Thoracic aorta (tissue), 2 donors: ENCODE results near the gene MALRD1. TPM values are rescaled to one million over a fixed set of nuclear protein-coding genes. Genes with fewer than 3 reads are reported as not detected.

Source experiments
- ATAC-seq: fragments of 150-250 bp; one replicate; pipeline ENCODE4 v1.8.0; 2017; ENCODE audit warnings: low read depth; ENCODE audit not compliant: insufficient number of reproducible peaks, low FRiP score
- DNase-seq: peaks from one replicate; pipeline ENCODE4 v3.0.0-alpha.2; 2020; ENCODE audit warnings: low spot score
- H3K27ac ChIP-seq, 2 donors: fragments of 200-600 bp; sonication (generic); 1 replicate in 1 of 2; 2 replicates in 1 of 2; pipeline ENCODE4 v1.5.1; 2016; ENCODE audit warnings: mild to moderate bottlenecking in 2 of 2, moderate library complexity in 2 of 2
- H3K27me3 ChIP-seq: fragments of 200-600 bp; sonication (generic); replicated peaks from 2 replicates; pipeline ENCODE4 v1.6.0; 2016; ENCODE audit warnings: mild to moderate bottlenecking; ENCODE audit not compliant: insufficient read depth
- H3K36me3 ChIP-seq: fragments of 200-600 bp; sonication (generic); one replicate; pipeline ENCODE4 v1.5.1; 2016
- H3K4me1 ChIP-seq, 2 donors: fragments of 200-600 bp; sonication (generic); 1 replicate in 1 of 2; 2 replicates in 1 of 2; pipeline versions ENCODE4 v1.5.1 to v1.6.0; 2016; ENCODE audit warnings: low read depth in 2 of 2, mild to moderate bottlenecking in 1 of 2; ENCODE audit not compliant: control insufficient read depth in 1 of 2
- H3K4me3 ChIP-seq: fragments of 200-600 bp; sonication (generic); 2 replicates; pipeline ENCODE4 v1.5.1; 2016; ENCODE audit warnings: mild to moderate bottlenecking
- H3K9me3 ChIP-seq: fragments of 200-600 bp; sonication (generic); 2 replicates; pipeline ENCODE4 v1.5.1; 2016
- CTCF ChIP-seq: fragments of 200-600 bp; sonication (generic); IDR thresholded peaks from one replicate; pipeline ENCODE4 v1.5.1; 2019; ENCODE audit warnings: antibody characterized with exemption
- total RNA-seq, 2 donors: library from RNA; depleted of rRNA; stranded (reverse); fragments of >200 nt; gene quantifications; one replicate each; pipeline versions ENCODE4 v1.1.0 to v1.2.3, GENCODE V29; 2016

Gene MALRD1
- total RNA-seq, 2 donors from 2014 or later: 0.92 to 5.3 TPM

GRCh38 chr10:19302117-19302516 lies 253.5 kb downstream of the MALRD1 start:
- no peak overlapping the region for H3K27ac ChIP-seq
- no peaks in the 10 kb centered on the region for H3K9me3 ChIP-seq

GRCh38 chr10:19310066-19310465 lies 261.5 kb downstream of the MALRD1 start:
- H3K36me3 ChIP-seq: no peaks in the 10 kb centered on the region
- no peak for ATAC-seq
- no peaks in the 10 kb centered on the region for H3K27me3 ChIP-seq
- H3K27ac ChIP-seq: no peak overlapping the region
- no peak overlapping the region for H3K4me3 ChIP-seq
- DNase-seq: no peak
- no peaks in the 10 kb centered on the region for H3K4me1 ChIP-seq
- no peak for TF ChIP-seq CTCF
- H3K9me3 ChIP-seq: no peaks in the 10 kb centered on the region

More at GRCh38 chr10:19302117-19302516, 253.5 kb downstream of the MALRD1 start:
- Histone ChIP-seq H3K27me3 (no peaks in the 10 kb centered on the region), H3K4me1 (no peaks in the 10 kb centered on the region), H3K36me3 (no peaks in the 10 kb centered on the region), H3K4me3 (no peak overlapping the region)
- TF ChIP-seq CTCF: no peak
- ATAC-seq: no peak
- no peak for DNase-seq

GRCh38 chr10:19316204-19316870 lies 267.7 kb downstream of the MALRD1 start:
- TF ChIP-seq CTCF: no peak
- Histone ChIP-seq H3K4me3 (no peak overlapping the region), H3K36me3 (no peaks in the 10 kb centered on the region), H3K27ac (no peak overlapping the region), H3K27me3 (no peaks in the 10 kb centered on the region), H3K4me1 (no peaks in the 10 kb centered on the region), H3K9me3 (no peaks in the 10 kb centered on the region)
- DNase-seq (no peak), ATAC-seq (no peak)

GRCh38 chr10:19317952-19318351 lies 269.4 kb downstream of the MALRD1 start:
- DNase-seq (no peak), ATAC-seq (no peak)
- Histone ChIP-seq H3K4me1 (no peaks in the 10 kb centered on the region), H3K27ac (no peak overlapping the region), H3K9me3 (no peaks in the 10 kb centered on the region), H3K4me3 (no peak overlapping the region), H3K27me3 (no peaks in the 10 kb centered on the region), H3K36me3 (no peaks in the 10 kb centered on the region)
- no peak for TF ChIP-seq CTCF

- no peaks in the 10 kb centered on the region for H3K9me3 ChIP-seq
- H3K27ac ChIP-seq: no peak overlapping the region
- H3K36me3 ChIP-seq: no peaks in the 10 kb centered on the region
- no peak overlapping the region for H3K4me3 ChIP-seq
- no peak for ATAC-seq
- no peaks in the 10 kb centered on the region for H3K4me1 ChIP-seq
- no peaks in the 10 kb centered on the region for H3K27me3 ChIP-seq
- no peak for TF ChIP-seq CTCF
- no peak for DNase-seq
Observed at GRCh38 chr10:19325581-19325980, 277.0 kb downstream of the MALRD1 start.
